Body of pancreas (tissue), 4 donors: ENCODE data around the gene RUNX3. TPM values are rescaled to one million over a fixed set of nuclear protein-coding genes. Genes with fewer than 3 reads are reported as not detected.
A peak's percentile ranks its signal among the peaks of the same experiment; 100 is the strongest.

Source experiments
- ATAC-seq: fragments of 150-250 bp; one replicate; pipeline ENCODE4 v1.9.1; 2016
- DNase-seq, 4 donors: peaks; one replicate each; pipeline ENCODE4 v3.0.0-alpha.2; 2019
- H3K27ac ChIP-seq, 4 donors: fragments of 200-600 bp; sonication (generic); 1 replicate in 3 of 4; 2 replicates in 1 of 4; pipeline versions ENCODE4 v1.5.1 to v1.6.1; 2016 to 2019; ENCODE audit warnings: mild to moderate bottlenecking in 1 of 4, mixed read lengths in 1 of 4, moderate library complexity in 1 of 4
- H3K27me3 ChIP-seq, 2 donors: fragments of 200-600 bp; sonication (generic); one replicate each; pipeline ENCODE4 v1.6.0; 2016; ENCODE audit warnings: mild to moderate bottlenecking in 1 of 2
- H3K36me3 ChIP-seq, 2 donors: fragments of 200-600 bp; sonication (generic); replicated peaks in 1 of 2; 2 replicates each; pipeline ENCODE4 v1.5.1; 2016; ENCODE audit warnings: low read depth in 2 of 2; ENCODE audit not compliant: insufficient read depth in 1 of 2
- H3K4me1 ChIP-seq: fragments of 200-600 bp; sonication (generic); one replicate; pipeline ENCODE4 v1.6.0; 2016
- H3K4me3 ChIP-seq, 2 donors: fragments of 200-600 bp; sonication (generic); 1 replicate in 1 of 2; 2 replicates in 1 of 2; pipeline ENCODE4 v1.5.1; 2016 to 2019
- H3K9me3 ChIP-seq, 3 donors: fragments of 200-600 bp; sonication (generic); 1 replicate in 2 of 3; 2 replicates in 1 of 3; pipeline ENCODE4 v1.5.1; 2016
- CTCF ChIP-seq, 7 experiments: fragments of 450-650 bp in 4 of 7; fragments of 200-600 bp in 3 of 7; sonication (generic) in 3 of 7; IDR thresholded peaks; one replicate each; pipeline ENCODE4 v1.5.1; 2016 to 2019; ENCODE audit warnings: antibody characterized with exemption in 7 of 7
- POLR2A ChIP-seq, 3 donors: fragments of 450-650 bp; IDR thresholded peaks; one replicate each; pipeline ENCODE4 v1.6.1; 2016; ENCODE audit warnings: antibody characterized with exemption in 3 of 3, mild to moderate bottlenecking in 2 of 3
- WGBS, 2 donors: methylation state at CpG; one replicate each; pipeline ENCODE4 v1.1.5; 2017; 5-methylcytosine and 5-hydroxymethylcytosine counted together
- intact Hi-C: fragments of 100-400 bp; cut with DNase I; formaldehyde crosslinking; loops from one replicate; pipeline ENCODE4 v1.15.1; 2023
- total RNA-seq, 2 donors: library from RNA; depleted of rRNA; stranded (reverse); fragments of >200 nt; gene quantifications; one replicate each; pipeline ENCODE4 v1.1.0, GENCODE V29; 2016

Gene RUNX3
- total RNA-seq, 2 donors from 2014 or later: 0.26 TPM; not detected in 1

GRCh38 chr1:24934310-24935195 lies 4.5 kb upstream of the RUNX3 start:
- Histone ChIP-seq H3K36me3 (no peaks in the 10 kb centered on the region), H3K4me3 (no peak overlapping the region), H3K9me3 (no peaks in the 10 kb centered on the region), H3K27ac (no peak overlapping the region), H3K27me3 (peaks cover 0 to 30% of the 10 kb centered on the region in 2 donors), H3K4me1 (peaks cover 23% of the 10 kb centered on the region)
- ATAC-seq: no peak
- no peak for DNase-seq
- 41 to 42% methylated on average over 16 of the region's 16 CpGs for WGBS, 2 donors
- intact Hi-C loops: loop anchor here (10.0 kb wide), 1 partner anchor 270 kb away; no protein-coding TSS in a partner anchor
- TF ChIP-seq POLR2A (IDR thresholded peaks at IDR 0.05): no peak
- TF ChIP-seq CTCF (IDR thresholded peaks at IDR 0.05): no peak

- no peak for ATAC-seq
- H3K27me3 ChIP-seq: peaks cover 0 to 41% of the 10 kb centered on the region in 2 donors
- intact Hi-C loops: loop anchor here (10.0 kb wide), 1 partner anchor 271 kb away; no protein-coding TSS in a partner anchor
- peaks cover 31% of the 10 kb centered on the region for H3K4me1 ChIP-seq
- no peaks in the 10 kb centered on the region for H3K36me3 ChIP-seq
- H3K9me3 ChIP-seq: no peaks in the 10 kb centered on the region
- DNase-seq: no peak
- H3K27ac ChIP-seq: no peak overlapping the region
- WGBS, 2 donors: 49 to 55% methylated on average over 12 of the region's 12 CpGs
- H3K4me3 ChIP-seq: no peak overlapping the region
- TF ChIP-seq POLR2A (IDR thresholded peaks at IDR 0.05): no peak
- TF ChIP-seq CTCF (IDR thresholded peaks at IDR 0.05): no peak
These were observed 3.4 kb upstream of the RUNX3 start for GRCh38 chr1:24933468-24933867.

- ATAC-seq (no peak), DNase-seq (no peak)
- no peak overlapping the region for H3K27ac ChIP-seq
- TF ChIP-seq CTCF (IDR thresholded peaks at IDR 0.05): no peak
- peaks cover 0 to 48% of the 10 kb centered on the region in 2 donors for H3K27me3 ChIP-seq
- 53 to 61% methylated on average over 13 of the region's 13 CpGs for WGBS, 2 donors
- intact Hi-C loops: loop anchor here (10.0 kb wide), 1 partner anchor 272 kb away; no protein-coding TSS in a partner anchor
- H3K4me1 ChIP-seq: peaks cover 31% of the 10 kb centered on the region
- H3K4me3 ChIP-seq: no peak overlapping the region
- no peaks in the 10 kb centered on the region for H3K36me3 ChIP-seq
- H3K9me3 ChIP-seq: no peaks in the 10 kb centered on the region
These were observed 2.7 kb upstream of the RUNX3 start for GRCh38 chr1:24932725-24933294.

- DNase-seq (peak in 3 of 4 donors; percentile 46 to 66 (median 47)), ATAC-seq (peak; percentile 56)
- Histone ChIP-seq H3K27ac (no peak overlapping the region), H3K9me3 (no peaks in the 10 kb centered on the region), H3K4me1 (peaks cover 31% of the 10 kb centered on the region), H3K36me3 (no peaks in the 10 kb centered on the region), H3K27me3 (peaks cover 0 to 53% of the 10 kb centered on the region in 2 donors), H3K4me3 (no peak overlapping the region)
- intact Hi-C loops: loop anchor here (10.0 kb wide), 1 partner anchor 273 kb away; no protein-coding TSS in a partner anchor
- 3 to 16% methylated on average over 8 to 29 of the region's 34 CpGs for WGBS, 2 donors
- TF ChIP-seq CTCF (IDR thresholded peaks at IDR 0.05) (peak in 5 of 7 experiments; percentile 52 to 94 (median 70)), POLR2A (IDR thresholded peaks at IDR 0.05) (no peak)
These were observed 2.2 kb upstream of the RUNX3 start for GRCh38 chr1:24932284-24932683.
